K562 (cell line): ENCODE data around the gene OR1D5. TPM values are rescaled to one million over a fixed set of nuclear protein-coding genes. Genes with fewer than 3 reads are reported as not detected.

Source experiments
- ATAC-seq: fragments of 200-7000 bp; cut with Tn5 transposase; 3 replicates; pipeline ENCODE4 v1.9.1; 2020; ENCODE audit warnings: moderate library complexity
- BruUV-seq: library from RNA; stranded (reverse); fragments of 400-500 nt; replicated peaks from 2 replicates; lab custom pipeline; 2021; lab: Mats Ljungman, UMichigan
- CTCF ChIA-PET: fragments of 300-600 bp; formaldehyde crosslinking; extraction: SDS; loops from one replicate; lab custom pipeline; 2021; ENCODE audit warnings: low intra/inter-chr PET ratio; lab: Yijun Ruan, JAX
- POLR2A ChIA-PET: fragments of 300-600, 350-650 bp; sonication (Branson Sonifier 250); formaldehyde crosslinking; extraction: SDS; loops from one replicate; lab custom pipeline; 2021; ENCODE audit warnings: antibody characterized with exemption, inconsistent platforms; lab: Yijun Ruan, JAX
- DNase-seq, 4 experiments: peaks; one replicate each; pipeline versions ENCODE4 v3.0.0 to v3.0.0-alpha.2; 2011 to 2018; ENCODE audit warnings: low spot score in 3 of 4, mixed read lengths in 3 of 4; ENCODE audit errors: extremely low read depth in 1 of 4
- FAIRE-seq: peaks from 2 replicates; lab custom pipeline; 2011; peaks lifted over from hg19 to GRCh38; lab: Jason Lieb, UNC
- H2AFZ ChIP-seq: 2 replicates; pipeline ENCODE4 v1.6.0; 2011; ENCODE audit warnings: low read depth, low read length, control low read depth, inconsistent platforms
- H3K27ac ChIP-seq: fragments of 200-600 bp; 3 replicates; pipeline ENCODE4 v1.8.0; 2011; ENCODE audit warnings: low read depth, mild to moderate bottlenecking, control low read depth, inconsistent platforms, low read length, moderate library complexity, mixed read lengths; ENCODE audit errors: extremely low read depth
- H3K27me3 ChIP-seq, 2 experiments: fragments of 300-600 bp in 1 of 2; 2 replicates in 1 of 2; 3 replicates in 1 of 2; pipeline versions ENCODE4 v1.6.0 to v1.8.0; 2011; ENCODE audit warnings: inconsistent platforms in 2 of 2, low read length in 2 of 2, mild to moderate bottlenecking in 1 of 2, mixed read lengths in 1 of 2, moderate library complexity in 1 of 2; ENCODE audit not compliant: control insufficient read depth in 2 of 2, insufficient read depth in 2 of 2
- H3K36me3 ChIP-seq: fragments of 300-600 bp; 3 replicates; pipeline ENCODE4 v1.8.0; 2011; ENCODE audit warnings: mild to moderate bottlenecking, low read length, inconsistent platforms; ENCODE audit not compliant: control insufficient read depth, insufficient read depth
- H3K4me1 ChIP-seq, 2 experiments: fragments of 200-600 bp in 1 of 2; replicated peaks in 1 of 2; 2 replicates in 1 of 2; 3 replicates in 1 of 2; pipeline versions ENCODE4 v1.5.1 to v1.8.0; 2011; ENCODE audit warnings: inconsistent platforms in 2 of 2, low read length in 2 of 2, mild to moderate bottlenecking in 1 of 2, mixed read lengths in 1 of 2, moderate library complexity in 1 of 2; ENCODE audit not compliant: control insufficient read depth in 2 of 2, insufficient read depth in 2 of 2
- H3K4me2 ChIP-seq: 2 replicates; pipeline ENCODE4 v1.6.1; 2011; ENCODE audit warnings: low read length, control low read depth, inconsistent platforms, mixed read lengths; ENCODE audit not compliant: insufficient read depth
- H3K4me3 ChIP-seq: fragments of 200-600 bp; sonication (generic), shearing (Covaris generic); 2 replicates; pipeline ENCODE4 v1.5.1; 2016; ENCODE audit warnings: control low read depth, inconsistent platforms
- H3K79me2 ChIP-seq: fragments of 200-600 bp; 3 replicates; pipeline ENCODE4 v1.8.0; 2011; ENCODE audit warnings: low read length, inconsistent platforms; ENCODE audit not compliant: control insufficient read depth, insufficient read depth
- H3K9ac ChIP-seq, 2 experiments: 2 replicates each; pipeline versions ENCODE4 v1.6.0 to v1.6.1; 2011; ENCODE audit warnings: low read depth in 2 of 2, low read length in 2 of 2, control low read depth in 1 of 2, inconsistent platforms in 1 of 2, mild to moderate bottlenecking in 1 of 2, mixed read lengths in 1 of 2; ENCODE audit not compliant: insufficient read depth in 1 of 2
- H3K9me1 ChIP-seq: one replicate; pipeline ENCODE4 v1.6.0; 2011; ENCODE audit warnings: inconsistent platforms, mild to moderate bottlenecking, low read length, moderate library complexity; ENCODE audit not compliant: control insufficient read depth, insufficient read depth
- H3K9me3 ChIP-seq: replicated peaks from 2 replicates; pipeline ENCODE4 v1.5.1; 2011; ENCODE audit warnings: low read depth, low read length, inconsistent platforms; ENCODE audit not compliant: control insufficient read depth, insufficient read depth
- H4K20me1 ChIP-seq: replicated peaks from 2 replicates; pipeline ENCODE4 v1.6.1; 2011; ENCODE audit warnings: low read length, inconsistent platforms, mixed read lengths; ENCODE audit not compliant: control insufficient read depth, insufficient read depth
- EP300 ChIP-seq: IDR thresholded peaks from 2 replicates; pipeline ENCODE4 v1.6.1; 2012; ENCODE audit warnings: low read length, improper control_type of control experiment
- ETV1 ChIP-seq: fragments of 450-650 bp; conservative IDR thresholded peaks from 2 replicates; pipeline ENCODE4 v1.6.1; 2016; ENCODE audit warnings: missing genetic modification characterization, control low read depth, low read depth, missing compliant biosample characterization
- FOXA1 ChIP-seq: fragments of 450-650 bp; IDR thresholded peaks from 2 replicates; pipeline ENCODE4 v1.6.1; 2016; ENCODE audit warnings: mild to moderate bottlenecking, borderline replicate concordance
- HCFC1 ChIP-seq: IDR thresholded peaks from 2 replicates; pipeline ENCODE4 v1.6.1; 2012; ENCODE audit warnings: low read depth, low read length, improper control_type of control experiment
- MAZ ChIP-seq, 2 experiments: fragments of 450-650 bp in 1 of 2; sonication (generic) in 1 of 2; formaldehyde crosslinking; IDR thresholded peaks in 1 of 2; conservative IDR thresholded peaks in 1 of 2; 2 replicates each; pipeline versions ENCODE4 v1.4.0 to v1.5.0; 2020; ENCODE audit warnings: mild to moderate bottlenecking in 1 of 2, missing genetic modification reagents in 1 of 2
- MEF2A ChIP-seq: IDR thresholded peaks from 2 replicates; pipeline ENCODE4 v1.6.1; 2011; ENCODE audit warnings: low read depth, mild to moderate bottlenecking, low read length, moderate library complexity; ENCODE audit not compliant: control insufficient read depth
- MEF2D ChIP-seq: conservative IDR thresholded peaks from 2 replicates; pipeline ENCODE4 v1.6.1; 2016; ENCODE audit warnings: low read depth, missing genetic modification characterization, missing compliant biosample characterization
- NFATC3 ChIP-seq: fragments of 450-650 bp; IDR thresholded peaks from 2 replicates; pipeline ENCODE4 v1.6.1; 2017; ENCODE audit warnings: mild to moderate bottlenecking
- PML ChIP-seq: IDR thresholded peaks from 2 replicates; pipeline ENCODE4 v1.6.1; 2012; ENCODE audit warnings: low read length, inconsistent platforms
- TEAD4 ChIP-seq, 2 experiments: sonication (generic) in 1 of 2; formaldehyde crosslinking in 1 of 2; IDR thresholded peaks; 2 replicates each; pipeline versions ENCODE4 v1.6.1 to v1.8.0; 2012 to 2022; ENCODE audit warnings: borderline replicate concordance in 1 of 2, inconsistent platforms in 1 of 2, low read length in 1 of 2, mild to moderate bottlenecking in 1 of 2, missing genetic modification reagents in 1 of 2
- TGIF2 ChIP-seq: sonication (generic); formaldehyde crosslinking; IDR thresholded peaks from 2 replicates; pipeline ENCODE4 v1.8.1; 2022; ENCODE audit warnings: mild to moderate bottlenecking, missing genetic modification reagents, moderate library complexity
- THRB ChIP-seq: fragments of 450-650 bp; formaldehyde crosslinking; conservative IDR thresholded peaks from 2 replicates; pipeline ENCODE4 v1.4.0; 2022; ENCODE audit warnings: mild to moderate bottlenecking, missing genetic modification characterization
- ZNF224 ChIP-seq: sonication (generic); formaldehyde crosslinking; IDR thresholded peaks from 2 replicates; pipeline ENCODE4 v1.8.0; 2022; ENCODE audit warnings: mild to moderate bottlenecking, missing genetic modification reagents
- WGBS: fragments of 100-300 bp; shearing (Covaris generic); methylation state at CpG from one replicate; pipeline ENCODE4 v1.1.6; 2016; ENCODE audit warnings: low coverage, mixed read lengths; ENCODE audit not compliant: insufficient coverage; ENCODE audit errors: missing lambda C conversion rate; 5-methylcytosine and 5-hydroxymethylcytosine counted together
- in situ Hi-C: fragments of 300-500 bp; cut with MboI; formaldehyde crosslinking; loops from 4 replicates; pipeline ENCODE4 v1.15.0; 2018; ENCODE audit warnings: inconsistent platforms, mixed read lengths
- intact Hi-C: fragments of 100-400 bp; cut with micrococcal nuclease; formaldehyde crosslinking; loops from 2 replicates; pipeline ENCODE4 v1.14.2; 2022
- polyA plus RNA-seq, 8 experiments: library from polyadenylated mRNA; depleted of rRNA in 4 of 8; stranded (reverse) in 5 of 8; unstranded in 3 of 8; fragments of >200 nt; fragmentation: Nextera tagmentation in 2 of 8; fragmentation: Illumina TruSeq in 1 of 8; extraction: Ambion mirVana in 2 of 8; extraction: Trizol in 1 of 8; gene quantifications; 2 replicates each; pipeline versions ENCODE4 v1.2.1 to v1.2.3, GENCODE V29; 2011 to 2014; ENCODE audit warnings: inconsistent platforms in 1 of 8, missing spikeins in 1 of 8
- total RNA-seq, 7 experiments: library from RNA; depleted of rRNA in 6 of 7; stranded (reverse); fragments of >200 nt in 6 of 7; fragmentation: Illumina TruSeq in 2 of 7; extraction: Trizol in 2 of 7; gene quantifications; 2 replicates each; pipeline versions ENCODE4 v1.2.1 to v1.2.3, GENCODE V29; 2011 to 2021; ENCODE audit warnings: low replicate concordance in 1 of 7
- TF ChIP-seq, protein P1 (sequence below), 2 experiments: IDR thresholded peaks; 2 replicates each; pipeline ENCODE4 v1.6.1; 2012; ENCODE audit warnings: improper control_type of control experiment in 2 of 2, low read depth in 2 of 2, low read length in 2 of 2, borderline replicate concordance in 1 of 2

The OR1D5 gene
- total and polyA plus RNA-seq, 9 of the 15 experiments (the other 6 are each of a cell fraction or from before 2014, with no cell fraction given): not detected

GRCh38 chr17:3022197-3022596 lies 41.2 kb downstream of the OR1D5 start:
- intact Hi-C loops (no loop called here), in situ Hi-C loops (loop anchor here (25.0 kb wide), 1 partner anchor 185 kb away; no protein-coding TSS in a partner anchor)
- no peak overlapping the region for H3K9ac ChIP-seq
- H3K27ac ChIP-seq: no peak overlapping the region
- H3K36me3 ChIP-seq: no peaks in the 10 kb centered on the region
- peaks cover 0 to 11% of the 10 kb centered on the region in 2 experiments; a peak in 3 of 5 replicates for H3K27me3 ChIP-seq
- no peaks in the 10 kb centered on the region for H3K79me2 ChIP-seq
- TF ChIP-seq FOXA1 (no peak), TGIF2 (no peak), ZNF224 (CRISPR knock-in tag) (no peak), NFATC3 (no peak), PML (no peak), MEF2A (no peak), MAZ (CRISPR knock-in tag; conservative IDR thresholded peaks at IDR 0.05 in 1 of 2, IDR thresholded peaks at IDR 0.05 in 1 of 2) (no peak), MEF2D (tag) (no peak), HCFC1 (no peak), THRB (no peak), TEAD4 (IDR thresholded peaks at IDR 0.05; ENCODE audit: low read length) (no peak), TEAD4 (CRISPR knock-in tag; IDR thresholded peaks at IDR 0.05; ENCODE audit: borderline replicate concordance) (no peak), EP300 (no peak), ETV1 (tag) (no peak)
- TF ChIP-seq, protein P1, sequence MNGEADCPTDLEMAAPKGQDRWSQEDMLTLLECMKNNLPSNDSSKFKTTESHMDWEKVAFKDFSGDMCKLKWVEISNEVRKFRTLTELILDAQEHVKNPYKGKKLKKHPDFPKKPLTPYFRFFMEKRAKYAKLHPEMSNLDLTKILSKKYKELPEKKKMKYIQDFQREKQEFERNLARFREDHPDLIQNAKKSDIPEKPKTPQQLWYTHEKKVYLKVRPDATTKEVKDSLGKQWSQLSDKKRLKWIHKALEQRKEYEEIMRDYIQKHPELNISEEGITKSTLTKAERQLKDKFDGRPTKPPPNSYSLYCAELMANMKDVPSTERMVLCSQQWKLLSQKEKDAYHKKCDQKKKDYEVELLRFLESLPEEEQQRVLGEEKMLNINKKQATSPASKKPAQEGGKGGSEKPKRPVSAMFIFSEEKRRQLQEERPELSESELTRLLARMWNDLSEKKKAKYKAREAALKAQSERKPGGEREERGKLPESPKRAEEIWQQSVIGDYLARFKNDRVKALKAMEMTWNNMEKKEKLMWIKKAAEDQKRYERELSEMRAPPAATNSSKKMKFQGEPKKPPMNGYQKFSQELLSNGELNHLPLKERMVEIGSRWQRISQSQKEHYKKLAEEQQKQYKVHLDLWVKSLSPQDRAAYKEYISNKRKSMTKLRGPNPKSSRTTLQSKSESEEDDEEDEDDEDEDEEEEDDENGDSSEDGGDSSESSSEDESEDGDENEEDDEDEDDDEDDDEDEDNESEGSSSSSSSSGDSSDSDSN (IDR thresholded peaks at IDR 0.05; ENCODE audit: borderline replicate concordance in 1 of 2, low read depth in 2 of 2, low read length in 2 of 2): no peak
- H3K9me1 ChIP-seq: no peaks in the 10 kb centered on the region
- no peak for FAIRE-seq
- POLR2A ChIA-PET: no interaction called here
- CTCF ChIA-PET: no interaction called here
- no peak for ATAC-seq
- no peak overlapping the region for H3K4me2 ChIP-seq
- WGBS: 0% methylated on average over 4 of the region's 4 CpGs
- no peaks in the 10 kb centered on the region; a peak in 1 of 5 replicates for H3K4me1 ChIP-seq
- H3K4me3 ChIP-seq: no peak overlapping the region
- H3K9me3 ChIP-seq: no peaks in the 10 kb centered on the region
- no peak for DNase-seq
- H2AFZ ChIP-seq: no peak overlapping the region
- BruUV-seq: no TSS peak
- H4K20me1 ChIP-seq: no peaks in the 10 kb centered on the region
